Activated T-cell treated with anti-CD3 and anti-CD28 coated beads, Interleukin-2, amount 50 U/mL, for 1 hour (primary cell): ENCODE measurements around the gene GSTT4.
A peak's percentile ranks its signal among the peaks of the same experiment; 100 is the strongest.
"Not testable (repeated sequence)": the region's sequence is repeated elsewhere in the genome, so short reads cannot be mapped to it uniquely, and the experiment has no call there.

Experiments
- DNase-seq: peaks from one replicate; pipeline ENCODE4 v3.0.0-alpha.2; 2020

GSTT4 gene

DNA sequence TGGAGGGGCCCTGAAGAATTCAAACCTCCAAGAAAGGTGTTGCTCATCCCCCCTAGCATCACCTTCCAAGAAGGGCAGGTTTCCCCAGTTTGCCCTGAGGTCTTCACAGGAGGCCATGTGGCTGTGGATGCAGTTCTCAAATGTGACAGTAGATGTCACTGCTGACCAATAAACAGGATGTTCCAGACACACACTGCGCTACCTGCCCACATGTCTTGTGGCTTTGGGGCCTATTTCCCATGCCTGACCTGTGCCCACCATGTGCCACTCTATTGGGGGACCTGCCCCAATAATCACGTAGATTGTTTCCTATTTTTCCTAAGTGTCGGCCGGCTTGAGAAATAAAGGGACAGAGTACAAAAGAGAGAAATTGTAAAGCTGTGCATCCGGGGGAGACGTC lies 20.8 kb downstream of the GSTT4 start:
- DNase-seq: no peak

DNA sequence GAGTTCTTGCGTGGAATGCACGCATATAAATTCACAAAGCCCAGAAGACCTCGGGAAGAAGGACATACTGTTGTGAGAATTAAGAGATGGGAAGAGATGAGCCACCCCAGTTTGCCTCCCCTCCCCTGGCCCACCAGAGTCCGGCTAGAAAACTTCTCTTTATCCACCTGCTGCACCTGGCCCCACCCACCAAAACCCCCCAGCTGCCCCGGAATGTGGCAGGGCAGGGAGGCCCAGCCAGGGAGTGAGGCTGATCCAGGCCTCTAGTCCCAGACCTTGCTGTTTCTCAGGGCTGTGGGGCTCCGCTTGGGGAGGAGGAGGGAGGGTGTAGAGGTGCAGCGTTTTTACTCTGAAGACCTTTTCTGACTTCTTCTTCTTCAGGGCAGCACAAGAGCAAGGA lies 24.7 kb downstream of the GSTT4 start:
- DNase-seq: not testable (repeated sequence)

DNA sequence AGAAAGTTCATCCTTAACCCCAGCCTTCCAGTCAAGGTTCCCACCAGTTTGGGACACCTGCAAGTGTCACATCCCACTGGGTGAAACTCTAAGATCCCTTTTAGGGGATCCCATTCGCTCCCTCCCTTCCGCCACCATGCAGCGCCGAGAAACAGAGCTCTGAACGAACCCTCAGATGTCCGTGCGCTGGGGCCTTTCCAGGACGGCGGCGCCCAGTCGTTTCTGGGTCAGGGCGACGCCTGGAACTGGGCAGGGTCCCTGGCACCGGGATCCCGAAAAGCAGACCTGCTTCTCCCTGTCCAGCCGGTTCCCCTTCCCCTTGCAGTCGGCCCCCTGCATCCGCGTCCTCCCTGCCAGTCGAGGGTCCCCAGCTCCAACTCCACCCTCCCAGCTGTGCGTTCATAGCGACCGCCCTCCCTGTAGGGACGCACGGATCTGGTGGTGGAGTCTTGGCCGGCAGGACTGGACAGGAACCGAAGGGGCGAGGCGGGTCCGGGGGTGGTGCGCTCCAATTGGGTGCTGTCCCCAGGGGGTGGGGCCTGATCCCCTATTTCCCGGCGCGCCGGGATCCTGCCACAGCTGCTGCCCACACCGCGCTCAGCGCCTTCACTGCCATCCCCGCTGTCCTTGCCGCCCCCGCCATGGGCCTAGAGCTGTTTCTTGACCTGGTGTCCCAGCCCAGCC lies 25.6 kb downstream of the GSTT4 start, which contains the start of gene GSTT2:
GSTT2 (plus strand) TSS at position 578 of the 684 bp plus-strand sequence.
- not testable (repeated sequence) for DNase-seq

DNA sequence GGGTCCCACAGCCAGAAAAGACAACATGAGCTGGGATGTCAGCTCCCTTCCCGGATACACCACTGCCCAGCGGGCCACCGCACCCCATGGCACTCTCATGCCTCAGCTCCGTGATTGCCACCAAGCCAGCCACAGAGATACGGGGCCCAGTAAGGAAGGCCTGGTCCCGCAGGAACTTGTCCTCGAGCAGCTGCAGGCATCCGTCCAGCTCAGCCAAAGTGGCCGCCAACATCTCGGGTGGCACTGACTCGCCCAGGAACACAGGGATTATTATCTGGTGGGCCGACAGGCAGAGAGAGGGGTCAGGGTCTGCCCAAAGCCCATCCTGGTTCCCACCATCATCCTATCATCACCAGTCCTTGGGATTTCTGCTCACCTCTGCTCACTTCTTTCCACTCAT lies 27.9 kb downstream of the GSTT4 start:
- not testable (repeated sequence) for DNase-seq

DNA sequence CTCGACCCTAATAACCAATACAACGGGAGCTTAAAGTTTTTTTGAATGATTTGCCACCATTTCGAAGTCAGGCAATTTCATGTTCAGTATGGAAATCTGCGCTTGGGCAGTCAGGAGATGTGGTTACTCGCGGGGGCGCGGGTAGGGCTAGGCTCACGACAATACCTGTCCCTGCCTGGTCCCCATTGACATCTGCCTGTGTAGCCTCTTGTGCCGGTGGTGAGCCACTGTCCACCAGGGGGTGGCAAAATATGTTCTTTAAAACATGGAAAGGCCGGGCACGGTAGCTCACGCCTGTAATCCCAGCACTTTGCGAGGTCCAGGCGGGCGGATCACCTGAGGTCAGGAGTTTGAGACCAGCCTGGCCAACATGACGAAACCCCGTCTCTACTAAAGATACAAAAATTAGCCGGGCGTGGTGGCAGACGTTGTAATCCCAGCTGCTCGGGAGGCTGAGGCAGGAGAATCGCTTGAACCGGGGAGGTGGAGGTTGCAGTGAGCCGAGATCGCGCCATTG lies 30.4 kb downstream of the GSTT4 start:
- not testable (repeated sequence) for DNase-seq

DNA sequence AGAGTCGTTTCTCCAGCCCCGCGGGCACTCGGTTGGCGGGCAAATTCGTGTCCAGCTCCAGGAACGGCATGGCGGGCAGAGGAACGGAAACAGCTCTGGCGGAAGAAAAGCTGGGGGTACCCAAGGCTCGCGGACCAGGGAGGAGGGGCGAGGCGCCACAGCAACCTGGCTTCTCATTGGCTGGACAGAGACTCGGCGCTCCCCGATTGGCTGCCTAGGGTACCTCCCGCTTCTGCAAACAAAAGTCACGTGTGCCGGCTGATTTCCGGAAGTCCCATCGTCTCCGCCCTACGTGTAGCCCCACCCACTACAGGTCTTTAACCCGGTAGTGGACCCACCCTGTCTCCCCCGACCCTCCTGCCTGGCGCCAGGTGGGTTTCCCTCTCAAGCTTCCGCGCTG lies 30.9 kb downstream of the GSTT4 start, which contains the start of gene DDT:
DDT (minus strand) TSS at position 97 of the 400 bp plus-strand sequence; CDS start at position 70, 27 bp downstream.
- not testable (repeated sequence) for DNase-seq

DNA sequence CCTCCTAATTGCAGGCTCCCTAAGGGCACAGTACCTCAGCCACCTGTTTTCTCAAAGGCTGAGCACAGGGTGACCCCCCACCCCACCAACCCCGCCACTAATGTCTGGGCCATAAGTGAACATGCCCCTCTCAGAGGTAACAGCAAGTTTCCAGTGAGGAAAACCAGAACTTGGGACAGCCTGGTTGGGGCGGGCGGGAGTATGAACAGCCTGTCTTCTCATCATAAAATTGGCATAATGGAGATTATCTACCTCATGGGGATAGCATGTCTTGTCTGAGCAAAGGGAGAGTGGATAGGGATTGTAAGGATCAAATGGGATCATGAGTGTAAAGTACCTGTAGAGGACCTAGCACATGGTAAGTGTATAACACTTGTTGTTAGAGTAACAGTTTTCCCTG lies 33.3 kb downstream of the GSTT4 start:
- not testable (repeated sequence) for DNase-seq

DNA sequence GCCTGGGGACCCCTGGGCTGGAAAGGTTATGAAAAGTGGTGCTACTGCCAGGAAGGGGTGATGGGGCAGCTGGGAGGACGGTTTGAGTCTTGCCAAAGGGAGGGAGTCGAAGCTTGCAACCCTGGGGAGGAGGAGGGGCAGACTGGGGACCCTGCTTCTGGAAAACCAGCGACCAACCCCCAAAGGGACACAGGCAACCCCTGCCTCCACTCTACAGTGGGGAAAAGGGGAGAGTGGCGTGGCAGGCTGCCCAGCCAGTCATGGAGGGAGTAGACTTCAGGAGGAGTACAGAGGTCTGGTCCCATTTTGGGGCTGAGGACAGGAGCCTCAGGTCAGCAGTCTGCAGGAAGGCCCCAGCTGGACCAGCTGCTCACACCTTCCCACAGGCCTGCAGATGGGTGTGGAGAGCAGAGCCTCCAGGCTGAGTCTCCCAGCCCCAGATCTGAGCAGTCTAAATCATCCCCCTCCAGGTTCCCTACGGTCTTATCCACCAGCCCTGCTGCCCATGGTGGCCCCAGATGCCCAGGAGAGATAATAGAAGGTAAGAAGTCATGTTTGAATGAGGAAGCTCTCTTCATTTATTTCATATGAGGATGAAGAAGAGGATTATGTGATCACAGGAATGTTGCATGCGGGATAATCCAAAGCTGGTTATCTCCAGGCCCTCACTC lies 34.3 kb downstream of the GSTT4 start:
- DNase-seq: no peak

DNA sequence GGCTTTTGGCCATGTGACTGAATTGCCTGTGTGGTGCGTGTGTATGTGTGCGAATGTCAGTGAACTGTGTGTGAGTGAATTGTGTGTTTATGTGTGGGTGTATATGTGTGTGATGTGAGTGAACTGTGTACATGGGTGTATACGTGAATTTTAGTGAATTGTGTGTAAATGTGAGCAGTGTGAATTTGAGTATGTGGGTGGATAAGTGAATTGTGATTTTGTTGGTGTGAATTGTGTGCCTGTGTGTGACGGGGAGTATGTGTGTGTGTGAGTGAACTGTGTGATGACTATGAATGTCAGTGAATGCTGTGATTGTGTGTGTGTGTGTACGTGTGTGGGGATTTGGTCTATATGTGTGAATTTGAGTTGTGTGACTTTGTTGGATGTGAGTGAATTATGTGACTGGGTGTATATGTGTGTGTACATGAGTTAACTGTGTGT lies 35.0 kb downstream of the GSTT4 start:
- DNase-seq: no peak

DNA sequence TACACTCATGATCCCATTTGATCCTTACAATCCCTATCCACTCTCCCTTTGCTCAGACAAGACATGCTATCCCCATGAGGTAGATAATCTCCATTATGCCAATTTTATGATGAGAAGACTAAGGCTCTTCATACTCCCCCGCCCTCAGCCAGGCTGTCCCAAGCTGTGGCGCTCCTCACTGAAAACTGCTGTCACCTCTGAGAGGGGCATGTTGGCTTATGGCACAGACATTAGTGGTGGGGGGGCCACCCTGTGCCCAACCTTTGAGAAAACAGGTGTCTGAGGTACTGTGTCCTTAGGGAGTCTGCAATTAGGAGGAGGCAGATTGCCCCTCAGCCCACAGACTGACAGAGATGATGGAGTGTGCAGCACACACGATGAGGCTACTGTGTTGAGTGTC lies 36.2 kb downstream of the GSTT4 start:
- no peak for DNase-seq

DNA sequence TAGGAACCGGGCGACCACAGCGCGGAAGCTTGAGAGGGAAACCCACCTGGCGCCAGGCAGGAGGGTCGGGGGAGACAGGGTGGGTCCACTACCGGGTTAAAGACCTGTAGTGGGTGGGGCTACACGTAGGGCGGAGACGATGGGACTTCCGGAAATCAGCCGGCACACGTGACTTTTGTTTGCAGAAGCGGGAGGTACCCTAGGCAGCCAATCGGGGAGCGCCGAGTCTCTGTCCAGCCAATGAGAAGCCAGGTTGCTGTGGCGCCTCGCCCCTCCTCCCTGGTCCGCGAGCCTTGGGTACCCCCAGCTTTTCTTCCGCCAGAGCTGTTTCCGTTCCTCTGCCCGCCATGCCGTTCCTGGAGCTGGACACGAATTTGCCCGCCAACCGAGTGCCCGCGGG lies 38.7 kb downstream of the GSTT4 start, which contains the start of gene DDTL:
DDTL (plus strand) TSS at position 321 of the 400 bp plus-strand sequence; CDS start at position 348, 27 bp downstream.
- not testable (repeated sequence) for DNase-seq

DNA sequence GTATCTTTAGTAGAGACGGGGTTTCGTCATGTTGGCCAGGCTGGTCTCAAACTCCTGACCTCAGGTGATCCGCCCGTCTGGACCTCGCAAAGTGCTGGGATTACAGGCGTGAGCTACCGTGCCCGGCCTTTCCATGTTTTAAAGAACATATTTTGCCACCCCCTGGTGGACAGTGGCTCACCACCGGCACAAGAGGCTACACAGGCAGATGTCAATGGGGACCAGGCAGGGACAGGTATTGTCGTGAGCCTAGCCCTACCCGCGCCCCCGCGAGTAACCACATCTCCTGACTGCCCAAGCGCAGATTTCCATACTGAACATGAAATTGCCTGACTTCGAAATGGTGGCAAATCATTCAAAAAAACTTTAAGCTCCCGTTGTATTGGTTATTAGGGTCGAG lies 39.2 kb downstream of the GSTT4 start:
- not testable (repeated sequence) for DNase-seq

DNA sequence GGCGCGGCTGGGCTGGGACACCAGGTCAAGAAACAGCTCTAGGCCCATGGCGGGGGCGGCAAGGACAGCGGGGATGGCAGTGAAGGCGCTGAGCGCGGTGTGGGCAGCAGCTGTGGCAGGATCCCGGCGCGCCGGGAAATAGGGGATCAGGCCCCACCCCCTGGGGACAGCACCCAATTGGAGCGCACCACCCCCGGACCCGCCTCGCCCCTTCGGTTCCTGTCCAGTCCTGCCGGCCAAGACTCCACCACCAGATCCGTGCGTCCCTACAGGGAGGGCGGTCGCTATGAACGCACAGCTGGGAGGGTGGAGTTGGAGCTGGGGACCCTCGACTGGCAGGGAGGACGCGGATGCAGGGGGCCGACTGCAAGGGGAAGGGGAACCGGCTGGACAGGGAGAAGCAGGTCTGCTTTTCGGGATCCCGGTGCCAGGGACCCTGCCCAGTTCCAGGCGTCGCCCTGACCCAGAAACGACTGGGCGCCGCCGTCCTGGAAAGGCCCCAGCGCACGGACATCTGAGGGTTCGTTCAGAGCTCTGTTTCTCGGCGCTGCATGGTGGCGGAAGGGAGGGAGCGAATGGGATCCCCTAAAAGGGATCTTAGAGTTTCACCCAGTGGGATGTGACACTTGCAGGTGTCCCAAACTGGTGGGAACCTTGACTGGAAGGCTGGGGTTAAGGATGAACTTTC lies 44.0 kb downstream of the GSTT4 start, which contains the start of gene GSTT2B:
GSTT2B (minus strand) TSS at position 112 of the 688 bp plus-strand sequence; CDS start at position 48, 64 bp downstream.
- not testable (repeated sequence) for DNase-seq

DNA sequence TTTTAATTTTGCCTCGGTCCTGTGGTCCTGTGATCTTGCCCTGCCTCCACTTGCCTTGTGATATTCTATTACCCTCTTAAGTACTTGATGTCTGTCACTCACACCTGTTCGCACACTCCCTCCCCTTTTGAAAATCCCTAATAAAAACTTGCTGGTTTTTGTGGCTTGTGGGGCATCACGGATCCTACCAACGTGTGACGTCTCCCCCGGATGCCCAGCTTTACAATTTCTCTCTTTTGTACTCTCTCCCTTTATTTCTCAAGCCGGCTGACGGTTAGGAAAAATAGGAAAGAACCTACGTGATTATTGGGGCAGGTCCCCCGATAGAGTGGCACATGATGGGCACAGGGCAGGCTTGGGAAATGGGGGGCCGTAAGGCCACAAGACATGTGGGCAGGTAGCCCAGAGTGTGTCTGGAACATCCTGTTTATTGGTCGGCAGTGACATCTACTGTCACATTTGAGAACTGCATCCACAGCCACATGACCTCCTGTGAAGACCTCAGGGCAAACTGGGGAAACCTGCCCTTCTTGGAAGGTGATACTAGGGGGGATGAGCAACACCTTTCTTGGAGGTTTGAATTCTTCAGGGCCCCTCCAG lies 48.9 kb downstream of the GSTT4 start:
- DNase-seq: peak; percentile 68

DNA sequence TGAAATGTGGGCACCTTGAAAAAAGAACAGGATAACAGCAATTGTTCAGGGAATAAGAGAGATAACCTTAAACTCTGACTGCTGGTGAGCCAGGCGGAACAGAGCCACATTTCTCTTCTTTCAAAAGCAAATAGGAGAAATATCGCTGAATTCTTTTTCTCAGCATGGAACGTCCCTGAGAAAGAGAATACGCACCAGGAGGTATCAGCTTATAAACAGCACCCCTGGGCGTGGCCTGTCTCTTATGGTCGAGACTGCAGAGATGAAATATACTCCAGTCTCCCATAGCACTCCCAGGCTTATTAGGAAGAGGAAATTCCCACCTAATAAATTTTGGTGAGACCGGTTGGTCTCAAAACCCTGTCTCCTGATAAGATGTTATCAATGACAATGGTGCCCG lies 49.4 kb downstream of the GSTT4 start:
- not testable (repeated sequence) for DNase-seq

DNA sequence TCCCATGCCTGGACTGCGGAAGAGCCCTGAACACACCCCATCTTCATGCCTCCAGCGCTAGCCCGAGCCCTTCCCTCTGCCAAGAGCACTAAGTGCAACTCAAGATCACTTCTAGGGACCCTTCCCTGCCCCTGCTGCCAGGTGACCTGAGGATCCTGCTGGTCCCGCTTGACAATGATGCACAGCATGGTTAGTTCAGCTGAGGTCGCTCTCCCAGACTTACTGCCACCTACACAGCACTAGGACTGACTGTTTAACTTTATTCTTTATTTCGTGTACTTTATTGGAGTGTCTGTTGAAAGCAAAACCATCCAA lies 50.3 kb downstream of the GSTT4 start:
- not testable (repeated sequence) for DNase-seq

DNA sequence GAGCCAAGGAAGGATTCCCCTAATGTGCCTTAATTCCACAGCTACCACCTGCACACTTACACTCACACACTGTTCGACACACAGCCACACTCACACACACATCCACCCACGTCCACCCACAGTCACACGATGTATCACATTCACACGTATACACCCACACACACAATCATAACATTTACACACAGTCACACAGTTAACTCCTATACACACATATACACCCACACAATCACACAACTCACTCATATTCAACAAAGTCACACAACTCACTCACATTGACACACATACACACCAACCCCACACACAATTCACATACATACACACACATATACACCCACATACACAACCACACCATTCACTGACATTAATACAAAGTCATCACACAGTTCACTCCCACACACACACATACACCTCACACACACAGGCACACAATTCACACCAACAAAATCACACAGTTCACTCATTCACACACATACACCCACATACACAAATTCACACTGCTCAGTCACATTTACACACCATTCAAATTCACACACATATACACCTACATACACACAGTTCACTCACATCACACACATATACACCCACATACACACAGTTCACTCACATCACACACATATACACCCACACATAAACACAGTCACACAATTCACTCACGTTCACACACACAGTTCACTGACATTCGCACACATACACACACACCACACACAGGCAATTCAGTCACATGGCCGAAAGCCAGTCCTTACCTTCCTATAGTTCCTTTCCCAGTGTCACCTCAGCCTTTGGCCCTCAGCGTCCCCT lies 50.9 kb downstream of the GSTT4 start:
- not testable (repeated sequence) for DNase-seq

DNA sequence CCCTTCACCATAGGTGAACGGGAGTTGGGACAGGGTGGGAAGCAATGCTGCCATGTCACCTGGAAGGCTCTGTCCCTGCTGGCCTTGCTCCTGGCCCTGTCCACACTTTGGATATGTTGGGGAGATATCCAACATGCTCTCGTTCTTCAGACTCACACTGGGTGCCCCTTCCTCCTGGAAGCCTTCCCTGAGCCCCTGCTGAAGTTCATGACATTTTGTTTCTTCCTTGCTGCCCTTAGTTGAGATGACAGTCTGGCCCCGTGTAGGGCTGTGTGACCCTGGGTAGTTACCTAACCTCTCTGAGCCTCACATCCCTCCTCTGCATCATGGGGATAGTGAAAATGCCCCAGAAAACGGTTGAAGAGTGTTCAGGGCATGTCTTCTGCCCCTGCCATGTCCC lies 51.8 kb downstream of the GSTT4 start:
- not testable (repeated sequence) for DNase-seq

DNA sequence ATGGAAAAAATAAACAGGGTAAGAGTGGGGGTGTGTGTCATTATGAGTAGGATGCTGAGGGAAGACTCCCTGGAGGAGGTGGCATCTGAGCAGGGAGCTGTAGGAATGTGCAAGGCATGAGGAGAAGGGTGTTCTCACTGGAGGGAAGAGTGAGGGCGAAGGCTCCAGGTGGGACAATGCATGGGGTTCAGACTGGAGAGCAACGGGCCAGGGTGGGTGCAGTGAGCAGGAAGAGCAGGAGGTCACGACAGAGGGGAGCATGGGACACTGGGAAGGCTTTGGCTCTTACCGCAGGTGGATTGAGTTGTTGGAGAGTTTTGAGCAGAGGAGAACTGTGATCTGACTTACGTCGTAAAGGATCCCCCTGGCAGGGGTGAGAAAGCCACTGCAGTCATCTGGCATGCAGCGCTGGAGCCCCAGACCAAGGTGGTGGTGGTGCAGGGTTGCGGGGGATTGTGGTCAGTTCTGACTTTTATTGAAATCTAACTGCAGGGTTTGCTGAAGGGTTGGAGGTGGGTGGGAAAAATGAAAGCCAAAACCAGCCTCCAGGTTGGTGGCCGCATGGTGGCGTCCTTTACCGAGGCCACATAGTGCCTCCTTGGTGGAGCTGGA lies 52.4 kb downstream of the GSTT4 start:
- DNase-seq: not testable (repeated sequence)

DNA sequence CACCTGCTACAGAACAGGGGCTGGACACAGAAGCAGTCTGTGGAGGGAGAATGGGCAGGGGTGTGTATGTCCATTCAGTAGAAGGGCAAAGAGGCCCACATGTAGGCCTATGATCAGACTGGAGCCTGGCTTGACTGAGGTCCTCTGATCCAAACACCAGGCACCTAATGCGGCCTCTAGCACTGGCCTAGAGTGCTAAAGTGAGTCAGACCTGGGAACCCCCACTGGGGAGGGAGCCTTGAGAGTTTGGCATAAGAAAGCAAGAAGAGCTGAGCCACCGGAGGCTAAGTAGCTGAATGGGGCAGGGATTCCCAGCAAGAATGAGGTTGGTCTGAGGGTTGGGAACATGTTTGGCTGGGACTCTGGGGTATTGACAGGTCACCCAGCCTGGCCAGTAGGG lies 53.9 kb downstream of the GSTT4 start:
- DNase-seq: not testable (repeated sequence)

DNA sequence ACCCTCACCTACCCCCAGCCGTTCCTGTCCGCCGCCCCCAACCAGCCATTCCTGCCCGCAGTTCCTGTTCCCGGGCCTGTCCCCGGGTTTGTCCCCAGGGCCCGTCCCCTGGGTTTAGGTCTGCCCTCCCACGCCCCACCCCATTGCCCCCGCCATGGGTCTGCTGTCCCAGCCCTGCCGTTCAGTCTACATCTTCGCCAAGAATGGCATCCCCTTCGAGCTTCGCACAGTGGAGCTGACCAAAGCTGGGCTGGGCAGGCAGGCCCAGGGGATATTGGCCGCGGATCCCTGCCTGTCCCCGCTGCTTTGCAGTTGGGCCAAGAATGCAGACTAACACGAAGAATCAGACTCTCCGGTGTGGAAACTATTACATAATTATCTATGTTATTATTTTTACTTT lies 55.5 kb downstream of the GSTT4 start:
- not testable (repeated sequence) for DNase-seq
